CD14-positive monocyte (primary cell): Measurements from ENCODE around the gene NPAS3. TPM values are rescaled to one million over a fixed set of nuclear protein-coding genes. Genes with fewer than 3 reads are reported as not detected.

ENCODE experiments used
- DNase-seq, 3 donors: peaks; one replicate each; pipeline ENCODE4 v3.0.0-alpha.2; 2011 to 2022
- H2AFZ ChIP-seq: 2 replicates; pipeline ENCODE4 v1.6.0; 2012; ENCODE audit warnings: mild to moderate bottlenecking, low read depth, low read length, inconsistent platforms; ENCODE audit not compliant: insufficient read depth, poor library complexity, severe bottlenecking
- H3K27ac ChIP-seq, 2 donors: 1 replicate in 1 of 2; 2 replicates in 1 of 2; pipeline ENCODE4 v1.5.1; 2012 to 2013; ENCODE audit warnings: low read length in 2 of 2, control low read depth in 1 of 2, inconsistent platforms in 1 of 2, low read depth in 1 of 2, mild to moderate bottlenecking in 1 of 2
- H3K27me3 ChIP-seq, 2 donors: one replicate each; pipeline versions ENCODE4 v1.6.0 to v1.6.1; 2011 to 2013; ENCODE audit warnings: low read length in 2 of 2; ENCODE audit not compliant: control insufficient read depth in 2 of 2, insufficient read depth in 2 of 2
- H3K36me3 ChIP-seq, 2 donors: replicated peaks in 1 of 2; 1 replicate in 1 of 2; 2 replicates in 1 of 2; pipeline versions ENCODE4 v1.5.1 to v1.6.1; 2012 to 2013; ENCODE audit warnings: low read length in 2 of 2, control low read depth in 1 of 2, inconsistent platforms in 1 of 2, mild to moderate bottlenecking in 1 of 2; ENCODE audit not compliant: insufficient read depth in 2 of 2, control insufficient read depth in 1 of 2
- H3K4me1 ChIP-seq, 2 donors: 1 replicate in 1 of 2; 2 replicates in 1 of 2; pipeline versions ENCODE4 v1.5.1 to v1.6.1; 2012 to 2013; ENCODE audit warnings: low read length in 2 of 2, control low read depth in 1 of 2, inconsistent platforms in 1 of 2, mild to moderate bottlenecking in 1 of 2, moderate library complexity in 1 of 2; ENCODE audit not compliant: insufficient read depth in 2 of 2, control insufficient read depth in 1 of 2
- H3K4me2 ChIP-seq: replicated peaks from 2 replicates; pipeline ENCODE3; 2012; ENCODE audit warnings: low read length, moderate library complexity, mild to moderate bottlenecking; ENCODE audit not compliant: poor library complexity, severe bottlenecking; ENCODE audit errors: extremely low read depth
- H3K4me3 ChIP-seq, 3 experiments: fragments of 200-600 bp in 1 of 3; sonication (generic) in 1 of 3; replicated peaks in 1 of 3; 1 replicate in 2 of 3; 2 replicates in 1 of 3; pipeline ENCODE4 v1.5.1; 2011 to 2013; ENCODE audit warnings: low read length in 3 of 3, mild to moderate bottlenecking in 3 of 3, control low read depth in 2 of 3, low read depth in 2 of 3, inconsistent platforms in 1 of 3, moderate library complexity in 1 of 3
- H3K79me2 ChIP-seq: 2 replicates; pipeline ENCODE4 v1.6.0; 2012; ENCODE audit warnings: mild to moderate bottlenecking, control low read depth, inconsistent platforms, low read length, moderate library complexity; ENCODE audit not compliant: insufficient read depth
- H3K9ac ChIP-seq: 2 replicates; pipeline ENCODE4 v1.6.0; 2017; ENCODE audit warnings: low read length, mild to moderate bottlenecking; ENCODE audit not compliant: insufficient read depth, poor library complexity, severe bottlenecking
- H3K9me3 ChIP-seq, 2 donors: replicated peaks in 1 of 2; 1 replicate in 1 of 2; 2 replicates in 1 of 2; pipeline versions ENCODE4 v1.5.1 to v1.6.1; 2012 to 2013; ENCODE audit warnings: low read length in 2 of 2, control low read depth in 1 of 2; ENCODE audit not compliant: control insufficient read depth in 1 of 2, insufficient read depth in 1 of 2
- H4K20me1 ChIP-seq: 2 replicates; pipeline ENCODE4 v1.6.0; 2012; ENCODE audit warnings: mild to moderate bottlenecking, low read length, control low read depth, moderate library complexity; ENCODE audit not compliant: insufficient read depth
- H3K27ac Mint-ChIP-seq, 7 donors: one replicate each; pipeline ENCODE4 v1.8.0; 2020; ENCODE audit warnings: mild to moderate bottlenecking in 7 of 7, mixed read lengths in 7 of 7, moderate library complexity in 6 of 7, inconsistent platforms in 2 of 7
- H3K27me3 Mint-ChIP-seq, 3 donors: one replicate each; pipeline ENCODE4 v1.8.0; 2021 to 2022; ENCODE audit warnings: low read depth in 3 of 3, mild to moderate bottlenecking in 3 of 3, mixed read lengths in 3 of 3, moderate library complexity in 3 of 3, inconsistent platforms in 1 of 3
- H3K36me3 Mint-ChIP-seq, 2 donors: one replicate each; pipeline ENCODE4 v1.8.0; 2020; ENCODE audit warnings: mixed read lengths in 2 of 2, inconsistent platforms in 1 of 2, mild to moderate bottlenecking in 1 of 2
- H3K4me1 Mint-ChIP-seq: one replicate; pipeline ENCODE4 v1.8.0; 2020; ENCODE audit warnings: mild to moderate bottlenecking, mixed read lengths
- H3K4me3 Mint-ChIP-seq, 2 donors: one replicate each; pipeline ENCODE4 v1.8.0; 2020; ENCODE audit warnings: mild to moderate bottlenecking in 2 of 2, mixed read lengths in 2 of 2, moderate library complexity in 1 of 2
- H3K9me3 Mint-ChIP-seq, 7 donors: one replicate each; pipeline ENCODE4 v1.8.0; 2020 to 2022; ENCODE audit warnings: mixed read lengths in 7 of 7, mild to moderate bottlenecking in 6 of 7, moderate library complexity in 6 of 7, inconsistent platforms in 2 of 7
- CTCF ChIP-seq: fragments of 200-600 bp; IDR thresholded peaks from one replicate; pipeline ENCODE4 v1.8.0; 2022; ENCODE audit warnings: antibody characterized with exemption, mild to moderate bottlenecking
- WGBS: methylation state at CpG from one replicate; pipeline ENCODE4 v1.1.5; 2013; ENCODE audit warnings: missing lambda C conversion rate; ENCODE audit not compliant: insufficient coverage; 5-methylcytosine and 5-hydroxymethylcytosine counted together
- intact Hi-C, 2 donors: fragments of 100-400 bp; cut with micrococcal nuclease; formaldehyde crosslinking; loops; one replicate each; pipeline versions ENCODE4 v1.15.0 to v1.15.1; 2023
- polyA plus RNA-seq, 3 donors: library from polyadenylated mRNA; depleted of rRNA in 1 of 3; unstranded in 2 of 3; stranded (reverse) in 1 of 3; fragments of 300-500 nt in 2 of 3; fragments of >200 nt in 1 of 3; fragmentation: Illumina TruSeq in 2 of 3; gene quantifications; 1 replicate in 2 of 3; 2 replicates in 1 of 3; pipeline ENCODE4 v1.2.3, GENCODE V29; 2012 to 2021

Gene NPAS3
- polyA plus RNA-seq, 3 donors, result not detected

- H3K36me3 ChIP-seq, result no peaks in the 10 kb centered on the region
- no peaks in the 10 kb centered on the region for H4K20me1 ChIP-seq
- Mint-ChIP-seq H3K36me3 (no peaks in the 10 kb centered on the region), H3K27ac (no peak overlapping the region), H3K9me3 (peaks cover 0 to 2% (median 0%) of the 10 kb centered on the region in 7 donors), H3K4me3 (no peak overlapping the region), H3K4me1 (no peaks in the 10 kb centered on the region), H3K27me3 (no peaks in the 10 kb centered on the region)
- no peaks in the 10 kb centered on the region for H3K27me3 ChIP-seq
- H3K4me1 ChIP-seq, result no peaks in the 10 kb centered on the region
- H3K9ac ChIP-seq, result no peak overlapping the region
- no peaks in the 10 kb centered on the region for H3K9me3 ChIP-seq
- DNase-seq, result no peak
- no peak overlapping the region for H3K4me3 ChIP-seq
- no peaks in the 10 kb centered on the region for H3K79me2 ChIP-seq
- no peak for TF ChIP-seq CTCF
- 100% methylated on average over 1 of the region's 3 CpGs for WGBS
- H2AFZ ChIP-seq, result no peak overlapping the region
- no peak overlapping the region for H3K27ac ChIP-seq
- H3K4me2 ChIP-seq, result no peak overlapping the region
- intact Hi-C loops, result no loop called here
Measured at GRCh38 chr14:33589334-33589733, 650.7 kb downstream of the NPAS3 start.

GRCh38 chr14:33590891-33591630, 652.4 kb downstream of the NPAS3 start:
- Histone ChIP-seq H3K27ac (no peak overlapping the region), H3K4me2 (no peak overlapping the region), H3K9ac (no peak overlapping the region), H3K4me1 (no peaks in the 10 kb centered on the region), H3K4me3 (no peak overlapping the region), H4K20me1 (no peaks in the 10 kb centered on the region), H3K27me3 (no peaks in the 10 kb centered on the region), H3K79me2 (no peaks in the 10 kb centered on the region), H3K36me3 (no peaks in the 10 kb centered on the region), H3K9me3 (no peaks in the 10 kb centered on the region), H2AFZ (no peak overlapping the region)
- Mint-ChIP-seq H3K4me1 (no peaks in the 10 kb centered on the region), H3K4me3 (no peak overlapping the region), H3K27me3 (no peaks in the 10 kb centered on the region), H3K27ac (peak overlapping the region in 1 of 7 donors; percentile 5), H3K9me3 (peaks cover 0 to 3% (median 0%) of the 10 kb centered on the region in 7 donors), H3K36me3 (no peaks in the 10 kb centered on the region)
- TF ChIP-seq CTCF, result no peak
- DNase-seq, result no peak
- intact Hi-C loops, result no loop called here
- WGBS, result 17% methylated on average over 1 of the region's 4 CpGs
